Right atrium auricular region (tissue), 2 donors: ENCODE measurements around the gene NPHP4. TPM values are rescaled to one million over a fixed set of nuclear protein-coding genes. Genes with fewer than 3 reads are reported as not detected.

Experiments used
- DNase-seq: peaks from one replicate; pipeline ENCODE4 v3.0.0-alpha.2; 2019; ENCODE audit warnings: low spot score
- H3K27ac ChIP-seq, 2 donors: fragments of 200-600 bp; sonication (generic); 1 replicate in 1 of 2; 2 replicates in 1 of 2; pipeline ENCODE4 v1.5.1; 2016 to 2019
- H3K27me3 ChIP-seq, 2 donors: fragments of 200-600 bp; sonication (generic); one replicate each; pipeline versions ENCODE4 v1.5.1 to v1.6.0; 2017 to 2019
- H3K36me3 ChIP-seq: fragments of 200-600 bp; sonication (generic); one replicate; pipeline ENCODE4 v1.5.1; 2016
- H3K4me1 ChIP-seq, 2 donors: fragments of 200-600 bp; sonication (generic); one replicate each; pipeline versions ENCODE4 v1.5.1 to v1.6.0; 2017 to 2019
- H3K4me3 ChIP-seq, 2 donors: fragments of 200-600 bp; sonication (generic); 1 replicate in 1 of 2; 2 replicates in 1 of 2; pipeline ENCODE4 v1.5.1; 2017 to 2019; ENCODE audit warnings: mild to moderate bottlenecking in 1 of 2, moderate library complexity in 1 of 2
- H3K9me3 ChIP-seq, 2 donors: fragments of 200-600 bp; sonication (generic); one replicate each; pipeline ENCODE4 v1.5.1; 2019
- total RNA-seq, 2 donors: library from RNA; depleted of rRNA; stranded (reverse); fragments of >200 nt; gene quantifications; one replicate each; pipeline ENCODE4 v1.1.0, GENCODE V29; 2016
- TF ChIP-seq, protein P1 (sequence below), 2 donors: fragments of 200-600 bp; sonication (generic); IDR thresholded peaks; one replicate each; pipeline ENCODE4 v1.5.1; 2019; ENCODE audit warnings: antibody characterized with exemption in 2 of 2

Gene NPHP4
- total RNA-seq, 2 donors from 2014 or later: 3.0 to 4.3 TPM

DNA sequence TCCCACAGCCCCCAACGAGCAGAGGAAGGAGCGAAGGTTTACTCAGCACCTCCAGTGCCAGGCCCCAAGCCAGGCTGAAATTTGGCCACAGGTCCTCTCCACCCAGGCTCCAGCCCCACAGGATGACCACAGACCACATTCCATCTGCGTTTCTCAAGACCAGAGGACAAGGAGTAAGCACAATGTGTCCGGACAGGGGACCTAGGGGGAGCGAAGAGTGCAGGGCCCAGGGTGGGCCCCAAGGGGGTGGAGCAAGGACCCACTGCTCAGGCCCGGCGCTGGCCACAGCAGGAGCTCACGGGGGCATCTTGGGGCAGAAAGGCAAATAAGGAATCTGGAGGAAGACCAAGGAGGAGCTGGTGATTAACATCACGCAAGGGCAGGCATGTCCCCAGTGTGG lies 100.5 kb downstream of the NPHP4 start:
- H3K4me1 ChIP-seq: no peaks in the 10 kb centered on the region
- H3K27me3 ChIP-seq: no peaks in the 10 kb centered on the region
- H3K9me3 ChIP-seq: no peaks in the 10 kb centered on the region
- H3K27ac ChIP-seq: no peak overlapping the region
- TF ChIP-seq, protein P1, sequence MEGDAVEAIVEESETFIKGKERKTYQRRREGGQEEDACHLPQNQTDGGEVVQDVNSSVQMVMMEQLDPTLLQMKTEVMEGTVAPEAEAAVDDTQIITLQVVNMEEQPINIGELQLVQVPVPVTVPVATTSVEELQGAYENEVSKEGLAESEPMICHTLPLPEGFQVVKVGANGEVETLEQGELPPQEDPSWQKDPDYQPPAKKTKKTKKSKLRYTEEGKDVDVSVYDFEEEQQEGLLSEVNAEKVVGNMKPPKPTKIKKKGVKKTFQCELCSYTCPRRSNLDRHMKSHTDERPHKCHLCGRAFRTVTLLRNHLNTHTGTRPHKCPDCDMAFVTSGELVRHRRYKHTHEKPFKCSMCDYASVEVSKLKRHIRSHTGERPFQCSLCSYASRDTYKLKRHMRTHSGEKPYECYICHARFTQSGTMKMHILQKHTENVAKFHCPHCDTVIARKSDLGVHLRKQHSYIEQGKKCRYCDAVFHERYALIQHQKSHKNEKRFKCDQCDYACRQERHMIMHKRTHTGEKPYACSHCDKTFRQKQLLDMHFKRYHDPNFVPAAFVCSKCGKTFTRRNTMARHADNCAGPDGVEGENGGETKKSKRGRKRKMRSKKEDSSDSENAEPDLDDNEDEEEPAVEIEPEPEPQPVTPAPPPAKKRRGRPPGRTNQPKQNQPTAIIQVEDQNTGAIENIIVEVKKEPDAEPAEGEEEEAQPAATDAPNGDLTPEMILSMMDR (IDR thresholded peaks at IDR 0.05): no peak
- no peaks in the 10 kb centered on the region for H3K36me3 ChIP-seq
- DNase-seq: no peak
- no peak overlapping the region for H3K4me3 ChIP-seq

DNA sequence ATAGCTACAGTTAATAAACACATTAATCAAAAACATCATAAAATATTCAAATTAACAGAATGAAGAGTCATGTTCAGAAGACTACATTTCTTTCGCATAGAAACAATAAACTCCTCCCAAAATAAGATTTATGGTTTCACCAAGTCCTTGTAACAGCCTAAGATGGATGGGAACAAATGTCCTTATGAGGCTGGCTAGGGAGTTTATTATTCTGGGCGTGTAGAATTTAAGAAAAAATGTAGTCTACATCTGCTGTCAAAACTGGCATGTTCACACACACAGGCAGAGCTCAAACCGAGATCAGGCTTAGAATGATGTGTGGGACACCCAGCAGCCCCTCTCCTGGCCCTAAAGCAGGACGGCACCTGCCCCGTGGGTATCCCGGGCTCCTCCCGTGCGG lies 101.1 kb downstream of the NPHP4 start:
- Histone ChIP-seq H3K4me1 (no peaks in the 10 kb centered on the region), H3K27me3 (no peaks in the 10 kb centered on the region), H3K36me3 (no peaks in the 10 kb centered on the region), H3K9me3 (no peaks in the 10 kb centered on the region), H3K4me3 (no peak overlapping the region), H3K27ac (no peak overlapping the region)
- TF ChIP-seq, protein P1 (IDR thresholded peaks at IDR 0.05): no peak
- DNase-seq: no peak

DNA sequence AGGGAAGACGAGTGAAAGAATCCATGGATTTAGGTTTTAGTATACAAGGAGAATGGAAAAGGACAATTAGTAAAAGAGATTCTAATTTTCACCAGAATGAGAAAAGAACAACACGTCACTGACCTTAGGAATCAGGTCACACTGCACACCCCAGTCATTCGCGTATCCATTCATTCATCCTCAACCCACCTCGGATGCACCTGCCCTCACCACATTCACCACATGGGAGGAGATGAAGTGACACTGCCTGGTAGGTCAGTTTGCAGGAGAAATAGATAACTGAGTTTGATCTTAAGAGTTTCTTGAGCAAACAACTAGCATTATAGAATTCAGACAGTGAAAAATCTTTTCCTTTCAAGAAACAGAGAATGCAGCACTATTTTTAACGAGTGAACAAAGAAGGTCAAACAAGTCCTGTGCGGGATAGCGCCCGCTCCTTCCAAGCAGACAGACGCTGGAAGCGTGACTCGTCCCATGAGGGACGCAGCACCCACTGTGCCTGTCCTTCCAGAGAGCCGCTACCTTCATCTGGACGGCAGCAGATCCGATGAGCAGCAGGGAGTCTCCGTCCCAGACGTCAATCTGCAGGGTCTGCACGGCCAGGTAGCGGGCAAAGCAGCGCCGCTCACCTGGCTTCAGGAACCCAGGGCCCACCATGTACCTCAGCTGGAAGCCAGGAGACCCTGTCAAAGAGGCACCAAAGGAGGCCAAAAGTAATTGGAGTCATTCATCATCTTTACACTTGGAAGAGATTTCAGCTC lies 101.7 kb downstream of the NPHP4 start:
- Histone ChIP-seq H3K9me3 (no peaks in the 10 kb centered on the region), H3K27ac (no peak overlapping the region), H3K27me3 (no peaks in the 10 kb centered on the region), H3K36me3 (no peaks in the 10 kb centered on the region), H3K4me3 (no peak overlapping the region), H3K4me1 (no peaks in the 10 kb centered on the region)
- no peak for DNase-seq
- TF ChIP-seq, protein P1 (IDR thresholded peaks at IDR 0.05): no peak

DNA sequence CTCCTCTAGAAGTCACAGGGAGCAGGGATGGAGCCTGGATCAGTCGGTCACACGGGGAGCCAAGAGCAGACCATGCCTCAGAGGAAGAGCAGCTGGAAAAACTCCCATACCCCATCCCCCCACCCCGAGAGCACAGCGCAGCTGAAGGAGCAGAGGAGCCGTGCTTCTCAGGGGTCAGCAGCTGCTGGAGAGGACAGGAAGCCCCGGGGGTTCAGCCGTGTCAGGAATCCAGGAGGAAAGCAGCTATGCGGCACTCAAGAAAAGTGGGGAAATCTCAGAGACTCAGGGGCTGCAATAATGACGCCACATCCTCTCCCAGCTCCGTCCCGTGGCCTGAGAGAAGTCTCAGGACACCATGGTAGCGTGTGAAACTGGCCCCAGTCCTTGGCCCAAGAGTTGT lies 102.3 kb downstream of the NPHP4 start:
- Histone ChIP-seq H3K4me1 (no peaks in the 10 kb centered on the region), H3K9me3 (no peaks in the 10 kb centered on the region), H3K4me3 (no peak overlapping the region), H3K27me3 (no peaks in the 10 kb centered on the region), H3K27ac (no peak overlapping the region), H3K36me3 (no peaks in the 10 kb centered on the region)
- DNase-seq: no peak
- TF ChIP-seq, protein P1 (IDR thresholded peaks at IDR 0.05): no peak

DNA sequence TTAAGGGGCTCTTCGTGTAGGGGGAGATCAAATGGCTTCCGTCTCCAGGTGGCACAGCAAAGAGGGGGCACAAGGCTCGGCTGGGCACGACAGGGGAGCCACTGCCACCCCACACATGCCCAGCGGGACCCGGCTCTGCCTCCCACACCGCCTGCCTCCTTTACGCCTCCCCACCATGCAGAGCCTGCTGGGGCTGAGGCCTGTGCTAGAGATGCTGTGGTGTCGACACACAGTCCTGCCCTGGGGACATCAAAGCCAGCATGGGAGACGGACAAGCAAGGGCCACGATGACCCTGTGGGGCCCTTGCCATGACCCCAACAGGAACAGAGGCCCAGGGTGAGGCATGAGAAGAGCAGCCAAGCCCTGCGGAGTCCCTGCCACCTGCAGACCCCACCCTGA lies 102.8 kb downstream of the NPHP4 start:
- TF ChIP-seq, protein P1 (IDR thresholded peaks at IDR 0.05): no peak
- no peaks in the 10 kb centered on the region for H3K9me3 ChIP-seq
- no peaks in the 10 kb centered on the region for H3K27me3 ChIP-seq
- DNase-seq: no peak
- no peaks in the 10 kb centered on the region for H3K4me1 ChIP-seq
- H3K27ac ChIP-seq: no peak overlapping the region
- no peaks in the 10 kb centered on the region for H3K36me3 ChIP-seq
- H3K4me3 ChIP-seq: no peak overlapping the region
